H9 (cell line): ENCODE results near the gene UNC5C. TPM values are rescaled to one million over a fixed set of nuclear protein-coding genes. Genes with fewer than 3 reads are reported as not detected.

Source experiments
- DNase-seq: peaks from one replicate; pipeline ENCODE4 v3.0.0-alpha.2; 2017
- H2AFZ ChIP-seq: one replicate; pipeline ENCODE4 v1.6.1; 2013; ENCODE audit warnings: mild to moderate bottlenecking, low read length, control low read depth, moderate library complexity
- H2AK5ac ChIP-seq: 2 replicates; pipeline ENCODE4 v1.6.1; 2013; ENCODE audit warnings: low read length, control low read depth, mixed read lengths; ENCODE audit not compliant: insufficient read length
- H2BK120ac ChIP-seq: one replicate; pipeline ENCODE4 v1.6.1; 2013; ENCODE audit warnings: low read depth, mild to moderate bottlenecking, low read length, control low read depth, inconsistent platforms; ENCODE audit not compliant: poor library complexity, severe bottlenecking
- H2BK12ac ChIP-seq: 2 replicates; pipeline ENCODE4 v1.6.1; 2013; ENCODE audit warnings: low read length, control low read depth, mixed read lengths, low read depth; ENCODE audit not compliant: insufficient read length
- H2BK15ac ChIP-seq: 2 replicates; pipeline ENCODE4 v1.6.1; 2013; ENCODE audit warnings: low read depth, low read length, control low read depth
- H2BK20ac ChIP-seq: one replicate; pipeline ENCODE4 v1.6.1; 2013; ENCODE audit warnings: low read depth, mild to moderate bottlenecking, low read length, control low read depth, inconsistent platforms; ENCODE audit not compliant: poor library complexity, severe bottlenecking
- H2BK5ac ChIP-seq: 2 replicates; pipeline ENCODE4 v1.6.1; 2013; ENCODE audit warnings: low read length, control low read depth, mixed read lengths; ENCODE audit not compliant: insufficient read length
- H3K14ac ChIP-seq: 2 replicates; pipeline ENCODE4 v1.6.1; 2013; ENCODE audit warnings: low read length, control low read depth; ENCODE audit not compliant: insufficient read depth
- H3K18ac ChIP-seq: 2 replicates; pipeline ENCODE4 v1.6.1; 2013; ENCODE audit warnings: low read depth, mild to moderate bottlenecking, mixed read lengths, low read length, control low read depth; ENCODE audit not compliant: insufficient read length
- H3K23ac ChIP-seq: 2 replicates; pipeline ENCODE4 v1.6.1; 2013; ENCODE audit warnings: low read length, control low read depth, mixed read lengths, low read depth; ENCODE audit not compliant: insufficient read length
- H3K23me2 ChIP-seq: 2 replicates; pipeline ENCODE4 v1.6.1; 2013; ENCODE audit warnings: low read depth, mild to moderate bottlenecking, mixed read lengths, low read length, control low read depth; ENCODE audit not compliant: insufficient read length, poor library complexity, severe bottlenecking
- H3K27ac ChIP-seq: 2 replicates; pipeline ENCODE4 v1.5.1; 2013; ENCODE audit warnings: low read length, control low read depth, mixed read lengths, low read depth; ENCODE audit not compliant: insufficient read length
- H3K27me3 ChIP-seq: 2 replicates; pipeline ENCODE4 v1.6.1; 2013; ENCODE audit warnings: low read length, control low read depth, inconsistent platforms; ENCODE audit not compliant: insufficient read depth
- H3K4ac ChIP-seq: 2 replicates; pipeline ENCODE4 v1.6.1; 2013; ENCODE audit warnings: low read depth, mild to moderate bottlenecking, control low read depth, inconsistent platforms, low read length, moderate library complexity
- H3K4me1 ChIP-seq: 2 replicates; pipeline ENCODE4 v1.6.1; 2013; ENCODE audit warnings: low read length, control low read depth, inconsistent platforms; ENCODE audit not compliant: insufficient read depth
- H3K4me2 ChIP-seq: 2 replicates; pipeline ENCODE4 v1.6.1; 2013; ENCODE audit warnings: low read length, control low read depth, mixed read lengths; ENCODE audit not compliant: insufficient read length, insufficient read depth
- H3K56ac ChIP-seq: 2 replicates; pipeline ENCODE4 v1.6.1; 2013; ENCODE audit warnings: low read depth, mild to moderate bottlenecking, mixed read lengths, low read length, control low read depth; ENCODE audit not compliant: insufficient read length
- H3K79me1 ChIP-seq: 2 replicates; pipeline ENCODE4 v1.6.1; 2013; ENCODE audit warnings: low read depth, mild to moderate bottlenecking, moderate library complexity, low read length, control low read depth, inconsistent platforms; ENCODE audit not compliant: insufficient read depth, poor library complexity, severe bottlenecking
- H3K79me2 ChIP-seq: 2 replicates; pipeline ENCODE4 v1.6.1; 2013; ENCODE audit warnings: low read length, control low read depth, inconsistent platforms; ENCODE audit not compliant: insufficient read depth
- H3K9ac ChIP-seq: 2 replicates; pipeline ENCODE4 v1.6.1; 2013; ENCODE audit warnings: low read length, control low read depth, mixed read lengths; ENCODE audit not compliant: insufficient read length; ENCODE audit errors: extremely low read depth
- H3K9me3 ChIP-seq: one replicate; pipeline ENCODE4 v1.6.1; 2013; ENCODE audit warnings: low read depth, low read length, inconsistent platforms; ENCODE audit not compliant: control insufficient read depth
- H3T11ph ChIP-seq: one replicate; pipeline ENCODE4 v1.6.1; 2013; ENCODE audit warnings: mild to moderate bottlenecking, low read length, control low read depth, inconsistent platforms
- H4K20me1 ChIP-seq: one replicate; pipeline ENCODE4 v1.6.1; 2013; ENCODE audit not compliant: control insufficient read depth, insufficient read length, insufficient read depth
- H4K5ac ChIP-seq: 2 replicates; pipeline ENCODE4 v1.6.1; 2013; ENCODE audit warnings: low read depth, mild to moderate bottlenecking, mixed read lengths, low read length, control low read depth; ENCODE audit not compliant: insufficient read length
- H4K8ac ChIP-seq: replicated peaks from 2 replicates; pipeline ENCODE4 v1.6.1; 2013; ENCODE audit warnings: low read length, control low read depth, mixed read lengths, low read depth; ENCODE audit not compliant: insufficient read length
- H4K91ac ChIP-seq: 2 replicates; pipeline ENCODE4 v1.6.1; 2013; ENCODE audit warnings: low read depth, mild to moderate bottlenecking, moderate library complexity, mixed read lengths, low read length, control low read depth; ENCODE audit not compliant: insufficient read length
- H3K27ac Mint-ChIP-seq, 3 experiments: 2 replicates in 2 of 3; 3 replicates in 1 of 3; pipeline ENCODE4 v1.8.0; 2020 to 2021; ENCODE audit warnings: mixed read lengths in 3 of 3, mild to moderate bottlenecking in 1 of 3, moderate library complexity in 1 of 3
- H3K27me3 Mint-ChIP-seq: 2 replicates; pipeline ENCODE4 v1.8.0; 2021; ENCODE audit warnings: low read depth, mild to moderate bottlenecking, moderate library complexity, mixed read lengths
- H3K36me3 Mint-ChIP-seq, 3 experiments: 2 replicates in 2 of 3; 3 replicates in 1 of 3; pipeline ENCODE4 v1.8.0; 2020 to 2021; ENCODE audit warnings: low read depth in 3 of 3, mixed read lengths in 3 of 3; ENCODE audit not compliant: insufficient read depth in 1 of 3
- H3K4me1 Mint-ChIP-seq, 2 experiments: 2 replicates each; pipeline ENCODE4 v1.8.0; 2020; ENCODE audit warnings: mixed read lengths in 2 of 2
- H3K4me3 Mint-ChIP-seq, 2 experiments: 2 replicates in 1 of 2; 3 replicates in 1 of 2; pipeline ENCODE4 v1.8.0; 2020 to 2021; ENCODE audit warnings: mild to moderate bottlenecking in 2 of 2, mixed read lengths in 2 of 2, moderate library complexity in 1 of 2
- H3K9me3 Mint-ChIP-seq, 2 experiments: 2 replicates in 1 of 2; 3 replicates in 1 of 2; pipeline ENCODE4 v1.8.0; 2020; ENCODE audit warnings: mild to moderate bottlenecking in 2 of 2, mixed read lengths in 2 of 2, moderate library complexity in 1 of 2
- WGBS: extraction: QIAGEN DNeasy Blood & Tissue Kit; methylation state at CpG from one replicate; pipeline ENCODE4 v1.1.7; 2013; ENCODE audit warnings: missing lambda C conversion rate, low lambda C conversion rate, mixed read lengths; ENCODE audit not compliant: insufficient read length; ENCODE audit errors: extremely low coverage; 5-methylcytosine and 5-hydroxymethylcytosine counted together
- total RNA-seq: library from RNA; stranded (reverse); gene quantifications from 2 replicates; pipeline ENCODE4 v1.2.1, GENCODE V29; 2021
- TF ChIP-seq, protein P1 (sequence below): fragments of 200-600 bp; sonication (generic); conservative IDR thresholded peaks from 3 replicates; pipeline ENCODE4 v1.8.0; 2021; ENCODE audit warnings: antibody characterized with exemption, mild to moderate bottlenecking

Gene UNC5C
- total RNA-seq, 1 experiment from 2014 or later = not detected

DNA sequence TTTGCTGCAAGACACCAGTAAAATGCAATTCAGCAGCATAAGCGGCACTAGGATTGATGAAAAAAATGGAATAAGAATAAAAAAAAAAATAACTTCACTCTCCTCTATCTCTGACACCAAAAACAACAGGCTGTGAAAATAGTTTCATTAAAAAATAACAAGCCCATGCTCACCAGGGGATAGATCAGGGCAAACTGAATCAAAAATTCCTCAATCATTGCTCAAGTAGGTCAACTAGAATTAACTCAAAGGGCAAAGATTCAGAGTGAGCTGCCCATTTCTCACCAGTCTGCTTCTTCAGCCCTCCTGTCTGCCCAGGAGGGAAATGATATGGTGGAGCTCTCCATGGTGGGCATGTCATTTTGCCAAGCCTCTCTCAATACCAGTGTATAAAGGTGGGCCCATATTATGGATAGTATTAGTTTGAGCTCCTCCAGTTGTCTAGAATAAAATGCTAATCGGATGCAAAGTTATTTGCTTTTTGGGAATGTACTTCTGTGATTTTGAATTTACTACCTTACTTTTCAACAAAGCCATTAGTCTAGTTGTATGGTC lies 153.9 kb downstream of the UNC5C start:
- no peak overlapping the region for H3K27ac Mint-ChIP-seq
- no peak overlapping the region for H3K18ac ChIP-seq

More for the DNA sequence above, 153.9 kb downstream of the UNC5C start:
- Mint-ChIP-seq H3K9me3 (no peaks in the 10 kb centered on the region; a peak in 1 of 5 replicates), H3K36me3 (no peaks in the 10 kb centered on the region), H3K4me3 (no peak overlapping the region), H3K27me3 (peaks cover 45% of the 10 kb centered on the region), H3K4me1 (peaks cover 18 to 21% of the 10 kb centered on the region in 2 experiments)
- Histone ChIP-seq H3K14ac (no peak overlapping the region), H4K5ac (no peak overlapping the region), H2AFZ (no peak overlapping the region), H3K79me1 (no peaks in the 10 kb centered on the region), H3T11ph (no peak overlapping the region), H2BK15ac (no peak overlapping the region), H2AK5ac (no peak overlapping the region), H4K20me1 (no peaks in the 10 kb centered on the region), H4K91ac (no peak overlapping the region), H3K9me3 (no peaks in the 10 kb centered on the region), H4K8ac (no peak overlapping the region), H2BK20ac (no peak overlapping the region), H3K56ac (no peak overlapping the region), H2BK12ac (no peak overlapping the region), H2BK5ac (no peak overlapping the region), H3K27me3 (no peaks in the 10 kb centered on the region), H3K23ac (no peak overlapping the region), H3K27ac (no peak overlapping the region), H3K9ac (no peak overlapping the region), H3K79me2 (no peaks in the 10 kb centered on the region), H3K4me2 (no peak overlapping the region), H3K4ac (no peak overlapping the region), H3K4me1 (no peaks in the 10 kb centered on the region), H2BK120ac (no peak overlapping the region), H3K23me2 (no peaks in the 10 kb centered on the region)
- TF ChIP-seq, protein P1, sequence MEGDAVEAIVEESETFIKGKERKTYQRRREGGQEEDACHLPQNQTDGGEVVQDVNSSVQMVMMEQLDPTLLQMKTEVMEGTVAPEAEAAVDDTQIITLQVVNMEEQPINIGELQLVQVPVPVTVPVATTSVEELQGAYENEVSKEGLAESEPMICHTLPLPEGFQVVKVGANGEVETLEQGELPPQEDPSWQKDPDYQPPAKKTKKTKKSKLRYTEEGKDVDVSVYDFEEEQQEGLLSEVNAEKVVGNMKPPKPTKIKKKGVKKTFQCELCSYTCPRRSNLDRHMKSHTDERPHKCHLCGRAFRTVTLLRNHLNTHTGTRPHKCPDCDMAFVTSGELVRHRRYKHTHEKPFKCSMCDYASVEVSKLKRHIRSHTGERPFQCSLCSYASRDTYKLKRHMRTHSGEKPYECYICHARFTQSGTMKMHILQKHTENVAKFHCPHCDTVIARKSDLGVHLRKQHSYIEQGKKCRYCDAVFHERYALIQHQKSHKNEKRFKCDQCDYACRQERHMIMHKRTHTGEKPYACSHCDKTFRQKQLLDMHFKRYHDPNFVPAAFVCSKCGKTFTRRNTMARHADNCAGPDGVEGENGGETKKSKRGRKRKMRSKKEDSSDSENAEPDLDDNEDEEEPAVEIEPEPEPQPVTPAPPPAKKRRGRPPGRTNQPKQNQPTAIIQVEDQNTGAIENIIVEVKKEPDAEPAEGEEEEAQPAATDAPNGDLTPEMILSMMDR = no peak
- no peak for DNase-seq
- no CpG with 5 or more reads among the region's 2 CpGs for WGBS
